Measurements from ENCODE around the gene EDARADD.

DNA sequence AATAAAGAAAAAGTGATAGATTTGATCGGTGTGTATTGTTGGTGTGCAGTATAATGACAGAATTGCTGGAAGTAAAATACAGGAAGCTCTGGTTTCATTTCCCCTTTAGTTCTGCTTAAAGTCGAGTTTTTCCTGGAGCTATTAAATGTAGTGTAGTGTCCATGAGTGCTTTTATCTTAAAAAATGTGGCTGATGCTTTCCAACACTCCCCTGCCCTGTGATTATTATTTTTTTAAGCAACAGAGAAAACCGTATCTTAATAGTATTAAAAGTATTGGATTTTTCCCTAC lies 130.8 kb downstream of the EDARADD start:
- TF ChIP-seq, protein P1, sequence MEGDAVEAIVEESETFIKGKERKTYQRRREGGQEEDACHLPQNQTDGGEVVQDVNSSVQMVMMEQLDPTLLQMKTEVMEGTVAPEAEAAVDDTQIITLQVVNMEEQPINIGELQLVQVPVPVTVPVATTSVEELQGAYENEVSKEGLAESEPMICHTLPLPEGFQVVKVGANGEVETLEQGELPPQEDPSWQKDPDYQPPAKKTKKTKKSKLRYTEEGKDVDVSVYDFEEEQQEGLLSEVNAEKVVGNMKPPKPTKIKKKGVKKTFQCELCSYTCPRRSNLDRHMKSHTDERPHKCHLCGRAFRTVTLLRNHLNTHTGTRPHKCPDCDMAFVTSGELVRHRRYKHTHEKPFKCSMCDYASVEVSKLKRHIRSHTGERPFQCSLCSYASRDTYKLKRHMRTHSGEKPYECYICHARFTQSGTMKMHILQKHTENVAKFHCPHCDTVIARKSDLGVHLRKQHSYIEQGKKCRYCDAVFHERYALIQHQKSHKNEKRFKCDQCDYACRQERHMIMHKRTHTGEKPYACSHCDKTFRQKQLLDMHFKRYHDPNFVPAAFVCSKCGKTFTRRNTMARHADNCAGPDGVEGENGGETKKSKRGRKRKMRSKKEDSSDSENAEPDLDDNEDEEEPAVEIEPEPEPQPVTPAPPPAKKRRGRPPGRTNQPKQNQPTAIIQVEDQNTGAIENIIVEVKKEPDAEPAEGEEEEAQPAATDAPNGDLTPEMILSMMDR (IDR thresholded peaks at IDR 0.05) = no peak
- TF ChIP-seq POLR2A (IDR thresholded peaks at IDR 0.05) = no peak
- no peak for TF ChIP-seq POLR2AphosphoS5 (IDR thresholded peaks at IDR 0.05)
